Stomach smooth muscle (tissue), 2 donors: ENCODE data around the gene CDH16.

Experiments used
- H3K27ac ChIP-seq: one replicate; pipeline ENCODE4 v1.7.0; 2013; ENCODE audit warnings: mild to moderate bottlenecking, low read length, inconsistent platforms
- H3K27me3 ChIP-seq, 2 donors: one replicate each; pipeline ENCODE4 v1.7.0; 2013; ENCODE audit warnings: low read length in 2 of 2; ENCODE audit not compliant: insufficient read depth in 2 of 2, control insufficient read depth in 1 of 2
- H3K36me3 ChIP-seq, 2 donors: one replicate each; pipeline ENCODE4 v1.7.0; 2013; ENCODE audit warnings: low read length in 2 of 2; ENCODE audit not compliant: control insufficient read depth in 2 of 2, insufficient read depth in 2 of 2
- H3K4me1 ChIP-seq: one replicate; pipeline ENCODE4 v1.7.0; 2013; ENCODE audit warnings: low read length; ENCODE audit not compliant: control insufficient read depth, insufficient read depth
- H3K4me3 ChIP-seq, 2 donors: one replicate each; pipeline ENCODE4 v1.7.0; 2013; ENCODE audit warnings: low read length in 2 of 2
- H3K9ac ChIP-seq, 2 donors: one replicate each; pipeline ENCODE4 v1.7.0; 2013; ENCODE audit warnings: low read length in 2 of 2, mild to moderate bottlenecking in 1 of 2
- H3K9me3 ChIP-seq, 2 donors: one replicate each; pipeline ENCODE4 v1.7.0; 2013; ENCODE audit warnings: low read length in 2 of 2; ENCODE audit not compliant: control insufficient read depth in 2 of 2
- donor health status: healthy.
- donor health status: Pancreatic carcinoma.

The CDH16 gene

GRCh38 chr16:66869424-66869823 lies 49.3 kb downstream of the CDH16 start:
- no peak overlapping the region for H3K9ac ChIP-seq
- H3K27me3 ChIP-seq = peaks cover 0 to 2% of the 10 kb centered on the region in 2 donors
- no peak overlapping the region for H3K4me3 ChIP-seq
- H3K36me3 ChIP-seq = no peaks in the 10 kb centered on the region
- H3K4me1 ChIP-seq = peaks cover 6% of the 10 kb centered on the region
- H3K27ac ChIP-seq = no peak overlapping the region
- no peaks in the 10 kb centered on the region for H3K9me3 ChIP-seq

DNA sequence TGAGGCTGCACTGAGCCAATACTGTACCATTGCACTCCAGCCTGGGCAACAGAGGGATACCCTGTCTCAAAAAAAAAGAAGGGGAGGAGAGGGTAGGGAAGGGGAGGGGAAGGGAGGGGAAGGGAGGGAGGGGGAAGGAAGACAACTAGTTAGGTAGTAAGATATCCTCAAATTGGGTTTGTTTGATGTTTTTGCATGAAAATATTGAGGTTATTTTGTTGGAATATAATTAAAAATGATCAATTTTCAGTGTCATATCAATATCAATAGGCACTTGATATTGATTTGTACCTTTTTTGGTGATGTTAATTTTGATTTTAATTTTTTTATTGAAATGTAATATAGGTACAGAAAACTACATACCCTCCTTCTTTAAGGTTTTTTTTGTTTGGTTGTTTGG lies 55.0 kb downstream of the CDH16 start:
- H3K9ac ChIP-seq = no peak overlapping the region
- no peaks in the 10 kb centered on the region for H3K36me3 ChIP-seq
- H3K27me3 ChIP-seq = no peaks in the 10 kb centered on the region
- no peaks in the 10 kb centered on the region for H3K9me3 ChIP-seq
- H3K4me1 ChIP-seq = peaks cover 5% of the 10 kb centered on the region
- no peak overlapping the region for H3K27ac ChIP-seq
- no peak overlapping the region for H3K4me3 ChIP-seq

DNA sequence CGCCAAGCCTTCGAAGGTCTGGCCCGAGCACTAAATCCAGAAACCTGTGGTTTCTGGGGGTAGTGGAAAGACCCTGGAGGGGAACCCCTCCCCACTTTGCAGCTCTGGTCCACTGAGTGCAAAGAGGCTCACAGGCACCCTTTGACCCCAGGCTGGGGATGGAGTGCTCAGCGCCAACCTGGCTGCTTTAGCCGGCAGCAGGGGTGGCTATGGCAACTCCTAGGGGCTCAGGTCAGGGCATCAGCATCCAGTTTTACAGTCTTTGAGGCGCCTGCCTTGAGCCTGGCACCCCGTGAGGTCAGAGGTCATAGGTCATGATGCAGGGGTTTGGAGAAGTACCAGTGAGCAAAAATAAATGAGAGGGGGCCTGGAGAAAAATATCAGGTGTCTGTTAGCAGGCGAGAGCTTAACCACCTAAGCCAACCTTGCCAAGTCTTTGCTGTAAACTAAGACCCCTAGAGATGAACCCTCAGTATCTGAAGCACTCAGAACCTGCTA lies 56.6 kb downstream of the CDH16 start:
- no peak overlapping the region for H3K4me3 ChIP-seq
- no peaks in the 10 kb centered on the region for H3K27me3 ChIP-seq
- no peaks in the 10 kb centered on the region for H3K36me3 ChIP-seq
- no peak overlapping the region for H3K27ac ChIP-seq
- no peaks in the 10 kb centered on the region for H3K9me3 ChIP-seq
- H3K4me1 ChIP-seq = peaks cover 5% of the 10 kb centered on the region
- H3K9ac ChIP-seq = no peak overlapping the region

DNA sequence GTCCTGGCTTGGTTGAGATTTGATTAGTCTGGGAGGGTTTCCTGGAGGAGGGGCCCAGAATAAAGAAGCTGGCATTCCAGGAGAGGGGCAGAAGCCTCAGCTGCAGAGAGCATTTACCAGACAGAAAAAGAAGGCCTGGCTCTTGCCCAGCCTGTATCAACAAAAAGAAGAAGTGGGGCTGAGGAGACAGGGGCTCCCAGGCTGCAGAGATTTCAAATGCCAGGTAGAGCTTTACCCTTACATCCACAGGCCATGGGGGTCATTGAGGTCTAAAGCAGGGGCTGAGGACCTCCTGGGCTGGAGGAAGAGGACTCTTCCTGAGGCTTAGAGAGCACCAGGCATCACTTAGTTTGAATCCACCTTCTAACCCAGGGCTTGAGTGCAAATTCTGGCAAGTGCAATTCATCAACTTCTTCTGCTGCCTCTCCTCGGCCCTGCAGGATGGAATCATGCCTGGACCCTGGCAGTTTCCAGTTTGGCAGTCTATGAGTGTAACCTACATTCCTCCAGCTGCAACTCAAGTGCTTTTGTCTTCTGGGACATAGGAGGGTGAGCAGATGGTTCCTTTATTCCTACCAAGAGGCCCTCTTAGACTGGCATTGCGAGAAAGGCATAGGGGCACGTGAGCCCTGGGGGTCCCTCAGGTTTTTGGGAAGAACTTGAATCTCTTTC lies 59.2 kb downstream of the CDH16 start:
- no peaks in the 10 kb centered on the region for H3K9me3 ChIP-seq
- no peaks in the 10 kb centered on the region for H3K36me3 ChIP-seq
- no peaks in the 10 kb centered on the region for H3K27me3 ChIP-seq
- no peak overlapping the region for H3K4me3 ChIP-seq
- peaks cover 5% of the 10 kb centered on the region for H3K4me1 ChIP-seq
- H3K27ac ChIP-seq = no peak overlapping the region
- no peak overlapping the region for H3K9ac ChIP-seq

GRCh38 chr16:66858740-66859396 lies 59.8 kb downstream of the CDH16 start:
- H3K36me3 ChIP-seq = no peaks in the 10 kb centered on the region
- H3K4me1 ChIP-seq = peaks cover 5% of the 10 kb centered on the region
- no peaks in the 10 kb centered on the region for H3K9me3 ChIP-seq
- no peak overlapping the region for H3K27ac ChIP-seq
- H3K9ac ChIP-seq = no peak overlapping the region
- no peak overlapping the region for H3K4me3 ChIP-seq
- no peaks in the 10 kb centered on the region for H3K27me3 ChIP-seq
